ELF-1 (cell line): ENCODE results near the gene GRM7.
"Not testable (repeated sequence)": the region's sequence is repeated elsewhere in the genome, so short reads cannot be mapped to it uniquely, and the experiment has no call there.

Source experiments
- DNase-seq: peaks from one replicate; pipeline ENCODE4 v3.0.0-alpha.2; 2016; ENCODE audit warnings: low read depth, low spot score

GRM7 gene

GRCh38 chr3:6860954-6861624, at the start of gene GRM7:
GRM7 (plus strand) TSS chr3:6861115.
- DNase-seq = peak; percentile 33

- no peak for DNase-seq
Measured at GRCh38 chr3:6821411-6821810, 39.5 kb upstream of the GRM7 start.

GRCh38 chr3:6825524-6825923, 35.4 kb upstream of the GRM7 start:
- DNase-seq = no peak

- DNase-seq = no peak
Measured at GRCh38 chr3:6827453-6827852, 33.5 kb upstream of the GRM7 start.

- no peak for DNase-seq
Measured at GRCh38 chr3:6844723-6845122, 16.2 kb upstream of the GRM7 start.

GRCh38 chr3:6854184-6854583, 6.7 kb upstream of the GRM7 start:
- DNase-seq = no peak

GRCh38 chr3:6857510-6857909, 3.4 kb upstream of the GRM7 start:
- DNase-seq = no peak

- no peak for DNase-seq
Measured at GRCh38 chr3:6860149-6860953, 564 bp upstream of the GRM7 start.

GRCh38 chr3:6861625-6862000, 698 bp downstream of the GRM7 start:
- no peak for DNase-seq

GRCh38 chr3:6862041-6862879, 1.3 kb downstream of the GRM7 start:
- DNase-seq = peak; percentile 4

- no peak for DNase-seq
Measured at GRCh38 chr3:6862880-6863195, 1.9 kb downstream of the GRM7 start.

GRCh38 chr3:6867269-6867668, 6.4 kb downstream of the GRM7 start:
- no peak for DNase-seq

- no peak for DNase-seq
Measured at GRCh38 chr3:6878731-6879130, 17.8 kb downstream of the GRM7 start.

GRCh38 chr3:6912240-6912639, 51.3 kb downstream of the GRM7 start:
- DNase-seq = no peak

- DNase-seq = no peak
Measured at GRCh38 chr3:6915898-6916297, 55.0 kb downstream of the GRM7 start.

- DNase-seq = no peak
Measured at GRCh38 chr3:6921066-6921465, 60.2 kb downstream of the GRM7 start.

- no peak for DNase-seq
Measured at GRCh38 chr3:6921876-6922275, 61.0 kb downstream of the GRM7 start.

- no peak for DNase-seq
Measured at GRCh38 chr3:6928064-6928463, 67.1 kb downstream of the GRM7 start.

GRCh38 chr3:6929918-6930317, 69.0 kb downstream of the GRM7 start:
- DNase-seq = no peak

GRCh38 chr3:6935418-6935817, 74.5 kb downstream of the GRM7 start:
- DNase-seq = not testable (repeated sequence)

- DNase-seq = no peak
Measured at GRCh38 chr3:6935970-6936369, 75.1 kb downstream of the GRM7 start.

GRCh38 chr3:6962801-6963200, 101.9 kb downstream of the GRM7 start:
- no peak for DNase-seq

- DNase-seq = no peak
Measured at GRCh38 chr3:6965881-6966280, 105.0 kb downstream of the GRM7 start.
